Erythroblast (primary cell): Measurements from ENCODE around the gene PLXNA3.

Experiments used
- GATA1 ChIP-seq: IDR thresholded peaks from 2 replicates; pipeline ENCODE4 v1.6.1; 2011; ENCODE audit warnings: low read depth, mild to moderate bottlenecking, control low read depth, low read length, moderate library complexity
- POLR2A ChIP-seq: IDR thresholded peaks from 2 replicates; pipeline ENCODE4 v1.6.1; 2011; ENCODE audit warnings: mild to moderate bottlenecking, low read length

GRCh38 chrX:154478728-154479622 lies 20.9 kb downstream of the PLXNA3 start, which contains the start of gene LAGE3:
- peak; percentile 81 for TF ChIP-seq POLR2A
- no peak for TF ChIP-seq GATA1
